ENCODE data around the gene PSMD14.

PSMD14 gene

DNA sequence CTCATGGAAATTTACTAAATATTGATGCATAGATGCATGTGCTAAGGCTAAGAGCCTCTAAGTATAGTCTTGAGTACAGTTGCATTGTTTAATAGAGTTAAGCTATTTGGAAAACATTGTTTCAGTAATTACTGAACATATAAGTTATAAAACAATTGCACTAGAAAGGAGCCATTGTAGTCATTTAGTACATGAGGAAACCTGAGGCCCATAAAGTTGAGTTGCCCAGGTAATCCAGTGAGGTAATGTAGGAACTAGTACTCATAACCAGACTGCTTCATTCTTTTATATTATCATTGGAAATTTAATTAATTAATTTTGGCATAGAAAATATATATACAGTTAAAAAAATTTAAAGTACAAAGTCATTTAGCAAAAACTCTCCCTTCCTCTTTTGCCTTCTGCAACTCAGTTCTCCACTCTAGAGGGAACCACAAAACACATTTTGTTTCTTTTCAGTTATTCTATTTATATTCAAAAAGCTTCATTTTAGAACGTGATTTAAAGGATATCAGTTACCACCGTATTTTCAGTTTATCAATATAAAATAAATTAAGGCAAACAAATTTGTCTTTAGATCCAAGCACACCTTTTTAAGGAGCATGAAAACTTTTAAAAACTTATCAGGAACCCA, 80.0 kb downstream of the PSMD14 start:
- no peak for DNase-seq

DNA sequence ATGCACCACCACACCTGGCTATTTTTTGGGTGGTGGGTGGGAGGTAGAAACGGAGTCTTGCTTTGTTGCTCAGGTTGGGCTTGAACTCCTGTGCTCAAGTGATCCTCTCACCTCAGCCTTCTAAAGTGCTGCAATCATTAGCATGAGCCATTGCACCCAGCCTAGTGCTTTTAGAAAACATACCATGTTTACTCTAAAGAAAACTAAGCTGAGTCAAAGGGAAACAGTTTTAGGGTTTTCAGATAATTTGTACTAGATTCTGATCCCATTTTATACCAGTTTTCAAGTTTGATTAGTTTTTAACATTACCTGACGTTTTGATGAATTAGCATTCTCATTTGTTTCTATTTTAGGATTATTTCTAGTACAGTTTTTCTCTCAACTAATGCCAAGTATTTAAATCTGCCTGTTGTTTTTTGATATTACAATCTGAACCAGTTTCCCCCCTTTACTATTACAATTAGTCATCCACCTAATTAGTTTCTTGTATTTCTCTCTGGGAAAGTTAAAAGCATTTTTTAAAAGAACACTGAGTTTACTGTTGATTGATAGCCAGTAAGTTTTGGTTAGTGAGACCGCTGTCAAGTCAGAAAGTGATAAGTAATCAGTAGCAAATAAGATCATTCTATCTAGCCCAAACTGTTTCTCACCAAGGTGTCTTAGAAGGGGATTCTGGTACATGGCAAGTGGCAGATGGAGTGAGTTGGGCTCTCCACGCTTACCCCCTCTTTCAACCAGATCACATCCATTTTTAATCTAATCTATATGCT, 83.7 kb downstream of the PSMD14 start:
- no peak for DNase-seq

- DNase-seq: no peak
These were observed 91.9 kb downstream of the PSMD14 start for GRCh38 chr2:161400076-161400475.

GRCh38 chr2:161402297-161402696, 94.1 kb downstream of the PSMD14 start:
- DNase-seq: no peak

DNA sequence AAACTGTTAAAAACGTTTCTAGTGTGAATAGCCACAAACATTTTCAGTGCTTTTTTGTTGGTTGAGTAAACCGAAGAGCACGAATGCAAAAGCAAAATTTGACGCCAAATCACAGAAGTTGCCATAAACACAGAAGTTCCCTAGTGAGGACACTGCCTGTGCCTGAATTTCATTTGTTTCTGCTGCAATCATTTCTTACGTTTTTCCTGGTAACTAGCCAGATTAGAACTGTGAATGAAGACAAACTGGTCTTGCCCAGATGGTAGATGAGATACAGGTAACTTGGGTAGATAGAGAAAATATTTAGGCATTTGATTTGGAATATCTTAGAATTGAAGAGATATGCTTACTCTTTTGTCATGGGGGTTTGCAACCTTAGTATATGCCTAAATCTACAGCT, 98.1 kb downstream of the PSMD14 start:
- DNase-seq: no peak

- no peak for DNase-seq
These were observed 99.4 kb downstream of the PSMD14 start for GRCh38 chr2:161407597-161407996.

GRCh38 chr2:161409308-161409907, 101.2 kb downstream of the PSMD14 start:
- DNase-seq: no peak

DNA sequence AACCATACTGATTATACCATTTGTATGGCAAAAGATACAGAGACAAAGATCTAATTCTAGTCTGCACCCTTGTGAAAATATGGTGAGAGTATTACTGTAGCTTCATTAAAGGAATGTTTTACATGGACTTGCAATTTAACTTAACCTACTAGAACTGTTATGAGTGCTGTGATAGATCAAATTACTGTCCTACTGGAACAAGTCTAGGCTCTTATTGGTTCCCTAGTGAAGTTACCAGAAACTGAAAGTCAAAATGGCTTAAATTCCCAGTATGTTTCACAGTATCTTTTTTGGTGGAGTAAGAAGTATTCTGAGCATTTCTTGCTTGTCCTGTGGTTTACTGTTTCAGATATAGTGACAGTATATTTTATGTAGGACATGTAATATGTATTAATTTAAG, 104.1 kb downstream of the PSMD14 start:
- no peak for DNase-seq

GRCh38 chr2:161414042-161415033, 106.1 kb downstream of the PSMD14 start:
- peak in 1 of 2 donors; percentile 26 for DNase-seq

DNA sequence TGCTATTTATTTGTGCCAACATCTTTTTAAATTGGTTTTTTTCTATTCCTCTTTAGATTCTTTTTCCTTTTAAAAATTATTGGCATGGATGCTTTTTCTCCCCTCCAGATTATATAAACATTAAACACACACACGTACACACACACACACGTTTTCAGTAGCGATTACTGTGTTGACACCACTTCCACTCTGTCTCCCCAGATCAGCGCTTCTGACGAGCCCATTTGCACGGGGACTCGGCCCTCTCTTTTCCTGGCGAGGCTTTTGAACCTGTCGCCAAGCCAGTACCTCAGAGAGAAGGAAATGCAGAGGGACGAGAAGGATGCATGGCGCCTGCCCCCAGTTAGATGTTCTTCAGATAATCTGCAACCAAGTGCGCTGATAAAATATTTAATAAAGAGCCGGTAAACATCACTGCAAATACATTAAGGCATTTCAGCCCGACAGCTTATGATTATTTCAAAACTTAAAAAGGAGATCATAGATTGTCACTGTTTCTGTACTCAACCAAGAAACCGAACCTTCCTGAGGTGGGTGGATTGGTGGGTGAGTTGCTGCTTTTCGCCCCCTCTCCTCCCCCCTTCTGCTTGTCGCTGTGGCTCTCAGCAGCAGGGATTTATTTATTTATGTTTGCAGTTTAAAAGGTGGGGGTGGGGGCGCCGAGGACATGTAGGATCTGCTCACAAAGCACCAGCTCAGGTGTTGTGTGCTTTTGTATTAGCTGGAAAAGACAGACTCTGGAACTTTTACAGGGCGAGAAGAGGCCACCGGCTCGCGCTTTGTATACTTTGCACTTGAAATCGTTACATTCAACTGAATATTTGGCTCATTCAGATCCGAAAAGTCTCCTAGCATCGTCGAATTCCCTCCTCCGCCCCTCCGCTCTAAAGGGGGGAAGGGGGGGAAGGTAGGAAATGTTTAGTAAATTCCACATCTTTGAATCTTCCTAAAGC, 107.1 kb downstream of the PSMD14 start:
- DNase-seq: peak in 1 of 2 donors; percentile 23

DNA sequence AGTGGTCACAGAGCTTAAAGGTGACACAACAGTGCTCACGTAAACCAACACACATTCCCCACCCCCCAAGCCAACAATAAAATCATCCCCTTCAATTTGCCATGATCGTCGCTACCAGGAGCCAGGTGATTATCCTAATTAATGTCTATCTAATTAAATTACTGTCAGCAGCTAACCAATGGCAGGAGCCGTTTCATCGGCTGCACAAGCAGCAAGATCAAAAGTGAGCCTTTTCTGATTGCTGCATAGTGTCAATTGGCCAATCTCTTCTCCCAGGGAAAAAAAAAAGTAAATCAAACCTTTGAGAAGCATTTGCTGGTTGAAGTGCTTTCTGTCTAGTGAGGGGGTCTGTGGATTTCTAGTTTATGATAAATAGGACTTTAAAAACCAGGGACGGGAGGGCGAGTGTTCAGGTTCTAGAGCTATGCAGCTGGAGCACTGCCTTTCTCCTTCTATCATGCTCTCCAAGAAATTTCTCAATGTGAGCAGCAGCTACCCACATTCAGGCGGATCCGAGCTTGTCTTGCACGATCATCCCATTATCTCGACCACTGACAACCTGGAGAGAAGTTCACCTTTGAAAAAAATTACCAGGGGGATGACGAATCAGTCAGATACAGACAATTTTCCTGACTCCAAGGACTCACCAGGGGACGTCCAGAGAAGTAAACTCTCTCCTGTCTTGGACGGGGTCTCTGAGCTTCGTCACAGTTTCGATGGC, 107.9 kb downstream of the PSMD14 start, which contains the start of gene TBR1:
TSS of gene TBR1 (plus strand) at position 311 of the 721 bp plus-strand sequence. CDS start at position 425, 114 bp downstream.
- DNase-seq: no peak

GRCh38 chr2:161416708-161417437, 108.6 kb downstream of the PSMD14 start:
- no peak for DNase-seq

DNA sequence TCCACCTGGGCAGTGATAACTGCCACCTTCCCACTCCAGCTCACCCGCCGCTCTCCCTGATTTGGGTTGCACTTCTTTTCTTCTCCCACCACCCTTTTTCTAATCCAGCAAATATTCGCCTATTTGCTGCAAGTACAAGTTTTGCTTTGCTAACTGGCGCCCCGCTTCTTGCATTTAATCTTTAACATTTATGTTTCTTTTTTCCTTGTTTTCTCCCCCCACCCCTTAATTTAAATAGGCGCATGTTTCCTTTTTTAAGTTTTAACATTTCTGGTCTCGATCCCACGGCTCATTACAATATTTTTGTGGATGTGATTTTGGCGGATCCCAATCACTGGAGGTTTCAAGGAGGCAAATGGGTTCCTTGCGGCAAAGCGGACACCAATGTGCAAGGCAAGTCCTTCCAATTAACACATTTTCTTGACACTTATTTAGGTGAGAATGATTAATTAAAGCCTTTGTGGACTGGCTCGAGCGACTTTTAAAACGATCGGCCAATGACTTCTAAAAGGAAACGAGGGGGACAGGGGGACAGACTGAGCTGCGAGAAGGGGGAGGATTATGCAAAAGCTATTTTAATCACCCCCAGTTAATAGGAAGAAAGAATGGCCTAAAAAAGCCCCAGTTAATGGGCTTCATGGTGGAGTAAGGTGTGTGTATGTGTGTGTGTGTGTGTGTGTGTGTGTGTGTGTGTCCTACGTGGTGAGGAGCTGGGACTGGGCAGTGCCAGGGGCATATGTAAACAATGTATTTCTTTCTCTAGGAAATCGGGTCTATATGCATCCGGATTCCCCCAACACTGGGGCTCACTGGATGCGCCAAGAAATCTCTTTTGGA, 109.4 kb downstream of the PSMD14 start:
- no peak for DNase-seq

GRCh38 chr2:161418275-161418714, 110.1 kb downstream of the PSMD14 start:
- DNase-seq: no peak

GRCh38 chr2:161418715-161419637, 110.8 kb downstream of the PSMD14 start:
- peak in 1 of 2 donors; percentile 16 for DNase-seq

GRCh38 chr2:161419638-161420190, 111.5 kb downstream of the PSMD14 start:
- no peak for DNase-seq

DNA sequence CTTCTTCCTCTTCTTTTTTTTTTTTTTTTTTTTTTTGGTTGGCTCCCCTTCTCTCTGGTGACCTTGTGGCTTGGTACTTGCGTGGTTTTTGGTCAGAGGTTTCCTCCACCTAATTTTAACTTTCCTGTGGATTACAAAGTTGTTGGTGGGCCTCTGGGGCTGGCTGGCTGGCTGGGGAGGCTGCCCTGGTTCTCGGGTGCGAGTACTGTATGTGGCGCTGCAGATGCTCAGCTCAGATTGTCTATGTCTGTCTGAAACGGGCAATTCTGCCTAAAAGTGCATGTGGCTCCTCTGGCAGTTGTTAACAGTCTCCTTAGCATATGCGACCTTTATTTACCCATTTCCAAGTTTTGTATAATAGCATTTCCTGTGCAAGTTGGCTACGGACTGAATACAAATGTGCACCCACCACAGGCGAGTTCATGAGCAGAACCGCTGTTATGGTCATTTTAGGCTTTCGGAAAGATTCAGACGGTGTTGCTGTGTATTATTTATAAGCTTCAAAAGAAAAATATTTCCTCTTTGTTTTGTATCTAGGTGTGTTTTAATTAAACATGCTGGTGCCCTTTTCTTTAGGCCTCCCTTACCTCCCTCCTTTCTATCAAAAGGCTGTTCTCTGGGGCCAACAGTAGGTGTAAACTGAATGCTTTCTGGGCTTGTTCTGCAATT, 112.3 kb downstream of the PSMD14 start:
- DNase-seq: no peak

All from stimulated activated CD4-positive, alpha-beta T cell treated with anti-CD3 and anti-CD28 coated beads, Interleukin-2, amount 100 ng/mL, for 24 hours (primary cell).